ENCODE data around the gene TM6SF1.
"Not testable (repeated sequence)": the region's sequence is repeated elsewhere in the genome, so short reads cannot be mapped to it uniquely, and the experiment has no call there.

Gene TM6SF1

DNA sequence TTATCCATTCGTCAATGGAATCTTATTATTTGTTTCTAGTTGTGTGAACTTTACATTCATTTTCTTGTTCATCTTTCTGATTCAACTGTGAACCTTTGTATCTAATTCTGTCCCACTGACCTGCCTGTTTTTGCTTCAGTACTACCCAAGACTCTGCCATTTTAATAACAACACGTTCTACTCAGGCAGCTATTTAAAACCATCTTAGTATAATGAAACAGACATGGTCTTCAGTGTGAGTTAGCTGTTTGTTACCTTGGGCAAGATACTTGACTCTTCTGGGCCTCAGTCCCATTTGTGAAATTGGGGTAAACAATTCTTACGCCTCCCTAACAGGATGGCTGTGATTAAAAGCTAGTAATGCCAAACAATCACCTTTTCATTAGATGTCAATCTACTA is 42.0 kb upstream of the TM6SF1 start:
- CTCF ChIA-PET, result no interaction called here
- TF ChIP-seq, protein P1, sequence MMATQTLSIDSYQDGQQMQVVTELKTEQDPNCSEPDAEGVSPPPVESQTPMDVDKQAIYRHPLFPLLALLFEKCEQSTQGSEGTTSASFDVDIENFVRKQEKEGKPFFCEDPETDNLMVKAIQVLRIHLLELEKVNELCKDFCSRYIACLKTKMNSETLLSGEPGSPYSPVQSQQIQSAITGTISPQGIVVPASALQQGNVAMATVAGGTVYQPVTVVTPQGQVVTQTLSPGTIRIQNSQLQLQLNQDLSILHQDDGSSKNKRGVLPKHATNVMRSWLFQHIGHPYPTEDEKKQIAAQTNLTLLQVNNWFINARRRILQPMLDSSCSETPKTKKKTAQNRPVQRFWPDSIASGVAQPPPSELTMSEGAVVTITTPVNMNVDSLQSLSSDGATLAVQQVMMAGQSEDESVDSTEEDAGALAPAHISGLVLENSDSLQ (IDR thresholded peaks at IDR 0.05), result no peak
- TF ChIP-seq ARNT (IDR thresholded peaks at IDR 0.05) (no peak), ELF4 (IDR thresholded peaks at IDR 0.05) (no peak), FOXM1 (IDR thresholded peaks at IDR 0.05; ENCODE audit: borderline replicate concordance) (no peak), SUZ12 (IDR thresholded peaks at IDR 0.05) (no peak), SP1 (IDR thresholded peaks at IDR 0.05) (no peak), HDGF (IDR thresholded peaks at IDR 0.05; ENCODE audit: borderline replicate concordance) (no peak), FOXK2 (IDR thresholded peaks at IDR 0.05) (no peak)
- POLR2A ChIA-PET, result interaction anchor here (1.1 kb wide), 1 partner anchor 55 kb away, joined by 3 read pairs; no protein-coding TSS in a partner anchor
- no peak for DNase-seq (ENCODE audit: extremely low spot score)

DNA sequence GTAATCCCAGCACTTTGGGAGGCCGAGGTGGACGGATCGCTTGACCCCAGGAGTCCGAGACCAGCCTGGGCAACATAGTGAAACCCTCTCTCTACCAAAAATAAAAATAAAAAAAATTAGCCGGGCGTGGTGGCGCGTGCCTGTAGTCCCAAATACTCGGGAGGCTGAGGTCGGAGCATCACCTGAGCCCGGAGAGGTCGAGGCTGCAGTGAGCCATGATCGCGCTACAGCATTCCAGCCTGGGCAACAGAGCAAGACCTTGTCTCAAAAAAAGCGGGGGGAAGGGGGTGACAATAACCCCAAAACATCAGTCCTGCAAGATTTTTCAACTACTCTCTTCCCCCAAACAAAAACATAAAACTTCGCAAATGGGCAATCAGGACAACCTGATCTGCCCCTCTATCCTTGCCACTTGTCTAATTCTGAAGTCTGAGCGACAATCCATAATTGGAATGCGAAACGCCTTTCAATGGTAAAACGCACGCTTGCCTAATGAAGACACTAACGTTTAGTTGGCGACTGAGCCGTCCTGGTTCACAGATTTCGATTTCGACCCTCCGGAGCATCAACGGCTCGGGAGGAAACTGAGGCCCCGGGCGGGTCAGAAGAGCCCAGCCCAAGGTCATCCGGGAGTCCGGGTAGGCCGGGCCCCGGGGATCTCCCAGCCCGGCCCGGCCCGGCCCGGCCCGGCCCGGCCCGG is 41.3 kb upstream of the TM6SF1 start:
- 0 out of 2 replicates have a peak, but pooled peaks have one; percentile 26 for TF ChIP-seq L3MBTL2 (conservative IDR thresholded peaks at IDR 0.05)
- TF ChIP-seq, protein P1 (IDR thresholded peaks at IDR 0.05), result no peak
- DNase-seq (ENCODE audit: extremely low spot score), result no peak
- ChIA-PET CTCF (interaction anchor here (1.4 kb wide), 1 partner anchor 54 kb away, joined by 3 read pairs; no protein-coding TSS in a partner anchor), POLR2A (interaction anchor here (0.7 to 1.7 kb wide), 5 partner anchors 9 to 55 kb away, joined by 3 to 14 read pairs (median 6); partner anchors contain the start of gene C15orf40)

- CTCF ChIA-PET, result interaction anchor here (0.6 to 1.4 kb wide), 2 partner anchors 55 to 198 kb away, joined by 3 read pairs; no protein-coding TSS in a partner anchor
Observed at GRCh38 chr15:83066734-83067637, 40.5 kb upstream of the TM6SF1 start, which contains the start of gene BTBD1. Gene BTBD1 (minus strand): TSS chr15:83067252. CDS start chr15:83067151, 101 bp downstream.

DNA sequence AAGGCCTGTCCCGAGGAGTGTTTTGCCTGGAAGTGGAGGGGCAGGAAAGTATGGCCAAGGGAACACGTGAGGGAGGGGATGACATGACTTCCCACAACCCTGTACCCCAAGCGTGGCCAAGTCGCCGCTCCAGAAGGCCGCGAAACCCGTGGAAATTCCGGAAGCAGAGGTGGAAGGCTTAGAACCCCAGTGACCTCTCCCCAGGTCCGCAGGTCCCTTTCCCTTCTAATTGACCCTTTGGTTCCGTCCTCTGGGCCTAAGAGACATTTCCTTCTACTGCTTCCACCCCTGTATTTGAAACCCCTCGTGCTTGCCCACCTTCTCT is 39.8 kb upstream of the TM6SF1 start:
- ChIA-PET CTCF (interaction anchor here (1.4 kb wide), 1 partner anchor 56 kb away, joined by 3 read pairs; no protein-coding TSS in a partner anchor), POLR2A (interaction anchor here (0.6 to 1.7 kb wide), 15 partner anchors 10 to 317 kb away, joined by 3 to 14 read pairs (median 4); partner anchors contain the start of gene C15orf40)
- no peak for TF ChIP-seq NFRKB (IDR thresholded peaks at IDR 0.05)
- TF ChIP-seq TARDBP (IDR thresholded peaks at IDR 0.05), result no peak
- no peak for TF ChIP-seq LEF1 (IDR thresholded peaks at IDR 0.05; ENCODE audit: borderline replicate concordance)
- DNase-seq (ENCODE audit: extremely low spot score), result no peak

More at GRCh38 chr15:83066734-83067637, 40.5 kb upstream of the TM6SF1 start, which contains the start of gene BTBD1:
- peak; percentile 94 for DNase-seq (ENCODE audit: extremely low spot score)
- POLR2A ChIA-PET, result interaction anchor here (0.6 to 1.7 kb wide), 15 partner anchors 10 to 317 kb away, joined by 3 to 14 read pairs (median 4); partner anchors contain the start of gene C15orf40
- TF ChIP-seq, protein P1 (IDR thresholded peaks at IDR 0.05), result no peak
- TF ChIP-seq LEF1 (IDR thresholded peaks at IDR 0.05; ENCODE audit: borderline replicate concordance), result peak; percentile 36; the same call in 1 of the 2 replicates
- no peak for TF ChIP-seq FOXK2 (IDR thresholded peaks at IDR 0.05)
- TF ChIP-seq L3MBTL2 (conservative IDR thresholded peaks at IDR 0.05), result no peak
- no peak for TF ChIP-seq NFRKB (IDR thresholded peaks at IDR 0.05)
- TF ChIP-seq ARNT (IDR thresholded peaks at IDR 0.05), result no peak
- no peak for TF ChIP-seq SUZ12 (IDR thresholded peaks at IDR 0.05)
- no peak for TF ChIP-seq FOXA1 (IDR thresholded peaks at IDR 0.05)
- TF ChIP-seq ZNF384 (IDR thresholded peaks at IDR 0.05), result no peak
- TF ChIP-seq SP1 (IDR thresholded peaks at IDR 0.05), result no peak
- no peak for TF ChIP-seq CTBP1 (IDR thresholded peaks at IDR 0.05; ENCODE audit: borderline replicate concordance)
- no peak for TF ChIP-seq BHLHE40 (IDR thresholded peaks at IDR 0.05; ENCODE audit: borderline replicate concordance)
- no peak for TF ChIP-seq HDGF (IDR thresholded peaks at IDR 0.05; ENCODE audit: borderline replicate concordance)
- TF ChIP-seq ELF4 (IDR thresholded peaks at IDR 0.05), result no peak
- TF ChIP-seq TARDBP (IDR thresholded peaks at IDR 0.05), result no peak
- peak; percentile 98 for TF ChIP-seq FOXM1 (IDR thresholded peaks at IDR 0.05; ENCODE audit: borderline replicate concordance)

DNA sequence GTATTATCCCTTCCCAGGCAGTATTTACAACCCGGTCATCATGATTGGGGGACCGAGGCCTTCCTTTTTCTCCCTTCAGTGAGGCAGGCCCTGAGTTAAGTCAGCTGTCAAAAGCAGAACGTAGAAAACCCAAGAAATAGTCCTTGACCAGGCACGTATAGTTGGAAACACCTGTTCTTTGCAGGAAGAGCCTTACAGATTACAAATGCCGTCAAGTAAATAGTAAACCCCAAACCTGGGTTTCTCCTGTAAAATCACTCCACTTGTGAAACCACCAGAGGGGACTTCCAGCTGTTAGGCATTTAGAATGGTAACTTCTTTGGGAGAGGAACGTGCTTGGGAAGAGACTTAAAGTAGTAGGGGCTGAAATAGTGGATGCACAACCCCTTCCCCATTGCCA is 39.4 kb upstream of the TM6SF1 start:
- no peak for TF ChIP-seq L3MBTL2 (conservative IDR thresholded peaks at IDR 0.05)
- TF ChIP-seq FOXA1 (IDR thresholded peaks at IDR 0.05), result no peak
- TF ChIP-seq TARDBP (IDR thresholded peaks at IDR 0.05), result no peak
- TF ChIP-seq, protein P1 (IDR thresholded peaks at IDR 0.05), result no peak
- TF ChIP-seq FOXM1 (IDR thresholded peaks at IDR 0.05; ENCODE audit: borderline replicate concordance), result no peak
- TF ChIP-seq BHLHE40 (IDR thresholded peaks at IDR 0.05; ENCODE audit: borderline replicate concordance), result no peak
- no peak for TF ChIP-seq HDGF (IDR thresholded peaks at IDR 0.05; ENCODE audit: borderline replicate concordance)
- TF ChIP-seq SUZ12 (IDR thresholded peaks at IDR 0.05), result no peak
- DNase-seq (ENCODE audit: extremely low spot score), result no peak
- CTCF ChIA-PET, result interaction anchor here (0.6 kb wide), 1 partner anchor 368 kb away, joined by 3 read pairs; no protein-coding TSS in a partner anchor
- POLR2A ChIA-PET, result interaction anchor here (1.2 to 1.6 kb wide), 4 partner anchors 9 to 318 kb away, joined by 3 to 5 read pairs (median 4); no protein-coding TSS in a partner anchor

- CTCF ChIA-PET; DNase-seq (ENCODE audit: extremely low spot score): not testable (repeated sequence)
- POLR2A ChIA-PET, result interaction anchor here (1.3 kb wide), 1 partner anchor 8 kb away, joined by 3 read pairs; no protein-coding TSS in a partner anchor
Observed at GRCh38 chr15:83069211-83069642, 38.2 kb upstream of the TM6SF1 start.

All from HEK293T (cell line).